Activated T-helper 1 cell treated with anti-CD3 and anti-CD28 coated beads, Interleukin-2, amount 50 U/mL, for 16 hours (primary cell): ENCODE data around the gene PARD3B.

Source experiments
- DNase-seq, 2 donors: peaks; one replicate each; pipeline ENCODE4 v3.0.0-alpha.2; 2020; ENCODE audit warnings: low read depth in 1 of 2, low spot score in 1 of 2

Gene PARD3B

GRCh38 chr2:204989877-204990276, 444.6 kb downstream of the PARD3B start:
- no peak for DNase-seq

- no peak for DNase-seq
These were observed 456.2 kb downstream of the PARD3B start for GRCh38 chr2:205001300-205001966.

- no peak for DNase-seq
These were observed 457.1 kb downstream of the PARD3B start for GRCh38 chr2:205002390-205002789.

GRCh38 chr2:205003288-205003687, 458.0 kb downstream of the PARD3B start:
- DNase-seq = no peak

GRCh38 chr2:205010196-205010595, 464.9 kb downstream of the PARD3B start:
- DNase-seq = no peak

GRCh38 chr2:205011031-205011430, 465.8 kb downstream of the PARD3B start:
- DNase-seq = no peak

GRCh38 chr2:205012961-205013360, 467.7 kb downstream of the PARD3B start:
- DNase-seq = no peak

GRCh38 chr2:205013586-205013985, 468.3 kb downstream of the PARD3B start:
- no peak for DNase-seq

GRCh38 chr2:205014201-205014600, 468.9 kb downstream of the PARD3B start:
- DNase-seq = no peak

GRCh38 chr2:205017381-205017780, 472.1 kb downstream of the PARD3B start:
- no peak for DNase-seq

GRCh38 chr2:205017912-205018311, 472.6 kb downstream of the PARD3B start:
- no peak for DNase-seq

GRCh38 chr2:205020673-205021072, 475.4 kb downstream of the PARD3B start:
- no peak for DNase-seq

- DNase-seq = no peak
These were observed 477.6 kb downstream of the PARD3B start for GRCh38 chr2:205022841-205023240.

GRCh38 chr2:205024822-205025518, 479.7 kb downstream of the PARD3B start:
- DNase-seq = no peak

GRCh38 chr2:205025580-205026240, 480.4 kb downstream of the PARD3B start:
- DNase-seq = no peak

- DNase-seq = no peak
These were observed 485.4 kb downstream of the PARD3B start for GRCh38 chr2:205030695-205031094.

- DNase-seq = no peak
These were observed 486.8 kb downstream of the PARD3B start for GRCh38 chr2:205032093-205032551.

- no peak for DNase-seq
These were observed 488.2 kb downstream of the PARD3B start for GRCh38 chr2:205033431-205033830.

- DNase-seq = no peak
These were observed 488.8 kb downstream of the PARD3B start for GRCh38 chr2:205034034-205034433.

- DNase-seq = no peak
These were observed 495.0 kb downstream of the PARD3B start for GRCh38 chr2:205040323-205040722.

GRCh38 chr2:205041472-205042130, 496.3 kb downstream of the PARD3B start:
- DNase-seq = no peak

GRCh38 chr2:205043285-205043684, 498.0 kb downstream of the PARD3B start:
- no peak for DNase-seq
